Suppressor macrophage treated with lipopolysaccharide for 4 hours (primary cell): ENCODE data around the gene HSPA4.

Experiments used
- DNase-seq: peaks from one replicate; pipeline ENCODE4 v3.0.0-alpha.2; 2020

Gene HSPA4

GRCh38 chr5:133106761-133107572 lies 55.2 kb downstream of the HSPA4 start:
- no peak for DNase-seq

GRCh38 chr5:133108481-133108921 lies 56.7 kb downstream of the HSPA4 start:
- DNase-seq = peak; percentile 67

- DNase-seq = no peak
Observed at GRCh38 chr5:133109655-133110483, 58.1 kb downstream of the HSPA4 start.

GRCh38 chr5:133110709-133111108 lies 58.9 kb downstream of the HSPA4 start:
- no peak for DNase-seq

- DNase-seq = peak; percentile 85
Observed at GRCh38 chr5:133111299-133111698, 59.5 kb downstream of the HSPA4 start.

GRCh38 chr5:133112026-133112660 lies 60.3 kb downstream of the HSPA4 start:
- no peak for DNase-seq

- DNase-seq = no peak
Observed at GRCh38 chr5:133113331-133114061, 61.7 kb downstream of the HSPA4 start.

- no peak for DNase-seq
Observed at GRCh38 chr5:133114166-133114932, 62.5 kb downstream of the HSPA4 start.

- DNase-seq = no peak
Observed at GRCh38 chr5:133114933-133115310, 63.1 kb downstream of the HSPA4 start.

GRCh38 chr5:133116601-133117000 lies 64.8 kb downstream of the HSPA4 start:
- no peak for DNase-seq

- DNase-seq = no peak
Observed at GRCh38 chr5:133117166-133117911, 65.5 kb downstream of the HSPA4 start.

- DNase-seq = no peak
Observed at GRCh38 chr5:133117912-133118445, 66.2 kb downstream of the HSPA4 start.

GRCh38 chr5:133118741-133119140 lies 66.9 kb downstream of the HSPA4 start:
- no peak for DNase-seq

- DNase-seq = no peak
Observed at GRCh38 chr5:133119233-133119711, 67.5 kb downstream of the HSPA4 start.

- DNase-seq = no peak
Observed at GRCh38 chr5:133120156-133120750, 68.4 kb downstream of the HSPA4 start.

GRCh38 chr5:133121080-133121479 lies 69.3 kb downstream of the HSPA4 start:
- DNase-seq = no peak

- no peak for DNase-seq
Observed at GRCh38 chr5:133121611-133122150, 69.9 kb downstream of the HSPA4 start.

GRCh38 chr5:133122711-133123110 lies 70.9 kb downstream of the HSPA4 start:
- DNase-seq = no peak

GRCh38 chr5:133123297-133123696 lies 71.5 kb downstream of the HSPA4 start:
- no peak for DNase-seq

- no peak for DNase-seq
Observed at GRCh38 chr5:133124891-133125290, 73.1 kb downstream of the HSPA4 start.
